Fibroblast of the aortic adventitia (primary cell): ENCODE data around the gene MAML3. TPM values are rescaled to one million over a fixed set of nuclear protein-coding genes. Genes with fewer than 3 reads are reported as not detected.

ENCODE experiments used
- DNase-seq: peaks from one replicate; pipeline ENCODE4 v3.0.0-alpha.2; 2010; ENCODE audit warnings: low read depth
- H3K4me3 ChIP-seq: 2 replicates; pipeline ENCODE4 v1.5.1; 2011; ENCODE audit warnings: low read depth, mild to moderate bottlenecking, control low read depth, low read length, moderate library complexity
- CTCF ChIP-seq: IDR thresholded peaks from 2 replicates; pipeline ENCODE4 v1.5.1; 2011; ENCODE audit warnings: mild to moderate bottlenecking, low read length, control low read depth, inconsistent platforms; ENCODE audit not compliant: insufficient read depth
- total RNA-seq: library from RNA; depleted of rRNA; stranded (reverse); fragments of >200 nt; gene quantifications from 2 replicates; pipeline ENCODE4 v1.2.3, GENCODE V29; 2012; ENCODE audit warnings: low replicate concordance

The MAML3 gene
- total RNA-seq, 1 donor, result 4.6 TPM

GRCh38 chr4:139783741-139784484 is 370.1 kb downstream of the MAML3 start:
- no peak for DNase-seq
- H3K4me3 ChIP-seq, result no peak overlapping the region
- TF ChIP-seq CTCF, result no peak

GRCh38 chr4:139782926-139783522 is 371.0 kb downstream of the MAML3 start:
- TF ChIP-seq CTCF, result no peak

GRCh38 chr4:139781066-139781465 is 372.9 kb downstream of the MAML3 start:
- TF ChIP-seq CTCF, result no peak
- no peak overlapping the region for H3K4me3 ChIP-seq

More at GRCh38 chr4:139782926-139783522, 371.0 kb downstream of the MAML3 start:
- H3K4me3 ChIP-seq, result no peak overlapping the region
- DNase-seq, result no peak

GRCh38 chr4:139779691-139780090 is 374.3 kb downstream of the MAML3 start:
- no peak for TF ChIP-seq CTCF
- no peak for DNase-seq
- no peak overlapping the region for H3K4me3 ChIP-seq

More at GRCh38 chr4:139781066-139781465, 372.9 kb downstream of the MAML3 start:
- DNase-seq, result no peak

- no peak for DNase-seq
- H3K4me3 ChIP-seq, result no peak overlapping the region
- no peak for TF ChIP-seq CTCF
Measured at GRCh38 chr4:139777757-139778156, 376.2 kb downstream of the MAML3 start.

- DNase-seq, result no peak
- H3K4me3 ChIP-seq, result no peak overlapping the region
- no peak for TF ChIP-seq CTCF
Measured at GRCh38 chr4:139776235-139776634, 377.7 kb downstream of the MAML3 start.
